ENCODE results near the gene CLINT1.

DNA sequence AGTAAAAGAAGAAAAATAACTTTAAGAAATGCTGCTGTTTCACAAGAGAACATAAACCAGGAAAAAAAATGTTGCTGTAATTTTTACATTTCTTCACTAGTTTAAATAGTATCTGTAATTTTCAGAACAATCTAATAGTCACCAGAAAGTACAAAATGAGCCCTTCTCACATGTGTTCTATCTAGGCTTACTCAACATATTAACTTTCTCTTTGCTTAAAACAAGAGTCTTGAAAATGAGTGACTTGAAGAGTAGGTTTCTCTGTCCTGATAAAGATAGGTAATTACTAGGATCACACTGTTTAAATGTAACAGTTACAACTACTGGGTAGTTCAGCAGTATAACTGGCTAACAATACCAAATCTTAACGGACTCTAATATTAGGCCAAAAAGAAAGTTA, 37.5 kb downstream of the CLINT1 start:
- TF ChIP-seq, protein P1, sequence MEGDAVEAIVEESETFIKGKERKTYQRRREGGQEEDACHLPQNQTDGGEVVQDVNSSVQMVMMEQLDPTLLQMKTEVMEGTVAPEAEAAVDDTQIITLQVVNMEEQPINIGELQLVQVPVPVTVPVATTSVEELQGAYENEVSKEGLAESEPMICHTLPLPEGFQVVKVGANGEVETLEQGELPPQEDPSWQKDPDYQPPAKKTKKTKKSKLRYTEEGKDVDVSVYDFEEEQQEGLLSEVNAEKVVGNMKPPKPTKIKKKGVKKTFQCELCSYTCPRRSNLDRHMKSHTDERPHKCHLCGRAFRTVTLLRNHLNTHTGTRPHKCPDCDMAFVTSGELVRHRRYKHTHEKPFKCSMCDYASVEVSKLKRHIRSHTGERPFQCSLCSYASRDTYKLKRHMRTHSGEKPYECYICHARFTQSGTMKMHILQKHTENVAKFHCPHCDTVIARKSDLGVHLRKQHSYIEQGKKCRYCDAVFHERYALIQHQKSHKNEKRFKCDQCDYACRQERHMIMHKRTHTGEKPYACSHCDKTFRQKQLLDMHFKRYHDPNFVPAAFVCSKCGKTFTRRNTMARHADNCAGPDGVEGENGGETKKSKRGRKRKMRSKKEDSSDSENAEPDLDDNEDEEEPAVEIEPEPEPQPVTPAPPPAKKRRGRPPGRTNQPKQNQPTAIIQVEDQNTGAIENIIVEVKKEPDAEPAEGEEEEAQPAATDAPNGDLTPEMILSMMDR (IDR thresholded peaks at IDR 0.05), result no peak
- TF ChIP-seq POLR2A (IDR thresholded peaks at IDR 0.05), result no peak
